ENCODE measurements around the gene ISG15.

The ISG15 gene

DNA sequence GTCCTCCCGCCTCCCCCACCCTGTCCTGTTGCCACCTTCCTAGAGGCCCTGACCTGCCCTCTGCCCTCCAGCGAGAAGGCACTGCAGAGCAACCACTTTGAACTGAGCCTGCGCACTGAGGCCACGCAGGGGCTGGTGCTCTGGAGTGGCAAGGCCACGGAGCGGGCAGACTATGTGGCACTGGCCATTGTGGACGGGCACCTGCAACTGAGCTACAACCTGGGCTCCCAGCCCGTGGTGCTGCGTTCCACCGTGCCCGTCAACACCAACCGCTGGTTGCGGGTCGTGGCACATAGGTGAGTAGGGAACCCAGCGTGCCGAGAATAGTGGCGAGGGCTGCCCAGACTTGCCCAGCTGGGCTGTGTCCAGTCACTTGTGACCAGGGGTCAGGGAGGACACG is 40.4 kb downstream of the ISG15 start:
- no peaks in the 10 kb centered on the region; the same call in 1 of the 2 replicates for H3K27me3 ChIP-seq (ENCODE audit: insufficient read depth, low read length)
- no peaks in the 10 kb centered on the region for H3K36me3 ChIP-seq (ENCODE audit: insufficient read depth, low read length)

DNA sequence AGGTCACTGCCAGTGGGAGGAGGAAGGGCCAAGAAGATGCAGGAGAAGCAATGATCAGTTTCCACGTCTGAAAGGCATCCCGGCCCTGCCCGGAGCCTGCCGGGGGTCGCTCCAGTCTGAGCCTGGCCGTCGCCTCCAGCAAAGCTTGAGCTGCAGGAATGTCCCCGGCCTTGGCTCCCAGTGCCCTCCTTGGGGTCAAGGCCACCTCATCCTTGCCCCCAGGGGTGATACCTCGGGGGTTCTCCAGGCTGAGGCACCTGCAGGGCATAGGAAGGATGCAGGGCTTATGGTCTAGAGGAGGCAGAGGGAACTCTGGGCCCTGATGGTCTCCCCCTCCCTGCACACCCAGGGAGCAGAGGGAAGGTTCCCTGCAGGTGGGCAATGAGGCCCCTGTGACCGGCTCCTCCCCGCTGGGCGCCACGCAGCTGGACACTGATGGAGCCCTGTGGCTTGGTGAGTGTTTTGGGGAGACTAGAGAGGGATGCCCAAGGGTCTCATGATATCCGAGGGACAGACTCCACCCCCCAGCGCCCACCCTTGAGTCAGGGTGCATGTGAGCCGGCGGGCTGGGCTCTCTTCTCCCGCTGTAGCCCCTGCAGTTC is 40.9 kb downstream of the ISG15 start:
- Histone ChIP-seq H3K9me2 (ENCODE audit: low read depth, low read length) (no peaks in the 10 kb centered on the region), H3K79me2 (ENCODE audit: insufficient read depth, low read length) (no peaks in the 10 kb centered on the region), H3K4me3 (ENCODE audit: low read depth, low read length, poor library complexity, severe bottlenecking) (no peak overlapping the region), H3K27me3 (ENCODE audit: insufficient read depth, low read length) (no peaks in the 10 kb centered on the region; the same call in 1 of the 2 replicates), H3K27ac (ENCODE audit: low read depth, low read length, poor library complexity, severe bottlenecking) (no peak overlapping the region), H3K9ac (ENCODE audit: low read length) (no peak overlapping the region), H2AFZ (ENCODE audit: low read length) (no peak overlapping the region), H3K36me3 (ENCODE audit: insufficient read depth, low read length) (no peaks in the 10 kb centered on the region), H3F3A (ENCODE audit: insufficient read depth, low read length) (no peaks in the 10 kb centered on the region), H3K9me3 (ENCODE audit: low read length) (no peaks in the 10 kb centered on the region), H3K4me1 (ENCODE audit: insufficient read depth, low read length, severe bottlenecking) (peaks cover 4% of the 10 kb centered on the region), H3K4me2 (ENCODE audit: low read length) (no peak overlapping the region), H4K20me1 (ENCODE audit: insufficient read depth, low read length) (no peaks in the 10 kb centered on the region)
- TF ChIP-seq, protein P1, sequence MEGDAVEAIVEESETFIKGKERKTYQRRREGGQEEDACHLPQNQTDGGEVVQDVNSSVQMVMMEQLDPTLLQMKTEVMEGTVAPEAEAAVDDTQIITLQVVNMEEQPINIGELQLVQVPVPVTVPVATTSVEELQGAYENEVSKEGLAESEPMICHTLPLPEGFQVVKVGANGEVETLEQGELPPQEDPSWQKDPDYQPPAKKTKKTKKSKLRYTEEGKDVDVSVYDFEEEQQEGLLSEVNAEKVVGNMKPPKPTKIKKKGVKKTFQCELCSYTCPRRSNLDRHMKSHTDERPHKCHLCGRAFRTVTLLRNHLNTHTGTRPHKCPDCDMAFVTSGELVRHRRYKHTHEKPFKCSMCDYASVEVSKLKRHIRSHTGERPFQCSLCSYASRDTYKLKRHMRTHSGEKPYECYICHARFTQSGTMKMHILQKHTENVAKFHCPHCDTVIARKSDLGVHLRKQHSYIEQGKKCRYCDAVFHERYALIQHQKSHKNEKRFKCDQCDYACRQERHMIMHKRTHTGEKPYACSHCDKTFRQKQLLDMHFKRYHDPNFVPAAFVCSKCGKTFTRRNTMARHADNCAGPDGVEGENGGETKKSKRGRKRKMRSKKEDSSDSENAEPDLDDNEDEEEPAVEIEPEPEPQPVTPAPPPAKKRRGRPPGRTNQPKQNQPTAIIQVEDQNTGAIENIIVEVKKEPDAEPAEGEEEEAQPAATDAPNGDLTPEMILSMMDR (IDR thresholded peaks at IDR 0.05; ENCODE audit: low read length) = no peak
- TF ChIP-seq EZH2 (IDR thresholded peaks at IDR 0.05; ENCODE audit: borderline replicate concordance, low read length) = no peak

More for the DNA sequence above, 40.4 kb downstream of the ISG15 start:
- no peaks in the 10 kb centered on the region for H4K20me1 ChIP-seq (ENCODE audit: insufficient read depth, low read length)
- TF ChIP-seq, protein P1 (IDR thresholded peaks at IDR 0.05; ENCODE audit: low read length) = no peak
- TF ChIP-seq EZH2 (IDR thresholded peaks at IDR 0.05; ENCODE audit: borderline replicate concordance, low read length) = no peak
- H3K27ac ChIP-seq (ENCODE audit: low read depth, low read length, poor library complexity, severe bottlenecking) = no peak overlapping the region
- H3K4me1 ChIP-seq (ENCODE audit: insufficient read depth, low read length, severe bottlenecking) = no peaks in the 10 kb centered on the region
- H3K9me2 ChIP-seq (ENCODE audit: low read depth, low read length) = no peaks in the 10 kb centered on the region
- H3K9ac ChIP-seq (ENCODE audit: low read length) = no peak overlapping the region
- H3F3A ChIP-seq (ENCODE audit: insufficient read depth, low read length) = no peaks in the 10 kb centered on the region
- no peak overlapping the region for H3K4me2 ChIP-seq (ENCODE audit: low read length)
- H2AFZ ChIP-seq (ENCODE audit: low read length) = no peak overlapping the region
- no peaks in the 10 kb centered on the region for H3K9me3 ChIP-seq (ENCODE audit: low read length)
- no peaks in the 10 kb centered on the region for H3K79me2 ChIP-seq (ENCODE audit: insufficient read depth, low read length)
- no peak overlapping the region for H3K4me3 ChIP-seq (ENCODE audit: low read depth, low read length, poor library complexity, severe bottlenecking)

DNA sequence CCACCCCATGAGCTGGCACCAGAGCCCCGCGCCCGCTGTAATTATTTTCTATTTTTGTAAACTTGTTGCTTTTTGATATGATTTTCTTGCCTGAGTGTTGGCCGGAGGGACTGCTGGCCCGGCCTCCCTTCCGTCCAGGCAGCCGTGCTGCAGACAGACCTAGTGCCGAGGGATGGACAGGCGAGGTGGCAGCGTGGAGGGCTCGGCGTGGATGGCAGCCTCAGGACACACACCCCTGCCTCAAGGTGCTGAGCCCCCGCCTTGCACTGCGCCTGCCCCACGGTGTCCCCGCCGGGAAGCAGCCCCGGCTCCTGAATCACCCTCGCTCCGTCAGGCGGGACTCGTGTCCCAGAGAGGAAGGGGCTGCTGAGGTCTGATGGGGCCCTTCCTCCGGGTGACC is 41.7 kb downstream of the ISG15 start:
- H3K27me3 ChIP-seq (ENCODE audit: insufficient read depth, low read length) = no peaks in the 10 kb centered on the region; the same call in 1 of the 2 replicates
- no peaks in the 10 kb centered on the region for H3K36me3 ChIP-seq (ENCODE audit: insufficient read depth, low read length)

More for the DNA sequence above, 41.7 kb downstream of the ISG15 start:
- Histone ChIP-seq H3F3A (ENCODE audit: insufficient read depth, low read length) (no peaks in the 10 kb centered on the region), H3K27ac (ENCODE audit: low read depth, low read length, poor library complexity, severe bottlenecking) (no peak overlapping the region), H3K4me2 (ENCODE audit: low read length) (no peak overlapping the region), H3K79me2 (ENCODE audit: insufficient read depth, low read length) (no peaks in the 10 kb centered on the region), H3K9ac (ENCODE audit: low read length) (no peak overlapping the region), H3K4me3 (ENCODE audit: low read depth, low read length, poor library complexity, severe bottlenecking) (no peak overlapping the region), H3K9me2 (ENCODE audit: low read depth, low read length) (no peaks in the 10 kb centered on the region), H3K9me3 (ENCODE audit: low read length) (no peaks in the 10 kb centered on the region), H3K4me1 (ENCODE audit: insufficient read depth, low read length, severe bottlenecking) (peaks cover 4% of the 10 kb centered on the region), H4K20me1 (ENCODE audit: insufficient read depth, low read length) (no peaks in the 10 kb centered on the region), H2AFZ (ENCODE audit: low read length) (no peak overlapping the region)
- TF ChIP-seq, protein P1 (IDR thresholded peaks at IDR 0.05; ENCODE audit: low read length) = no peak
- TF ChIP-seq EZH2 (IDR thresholded peaks at IDR 0.05; ENCODE audit: borderline replicate concordance, low read length) = no peak
